GM10266 (cell line): ENCODE results near the gene SLC35B2.
"Not testable (repeated sequence)": the region's sequence is repeated elsewhere in the genome, so short reads cannot be mapped to it uniquely, and the experiment has no call there.

Experiments
- DNase-seq: peaks from one replicate; pipeline ENCODE4 v3.0.0; 2012; ENCODE audit errors: extremely low spot score
- TF ChIP-seq, protein P1 (sequence below): IDR thresholded peaks from 2 replicates; pipeline ENCODE4 v1.5.1; 2012; ENCODE audit warnings: mild to moderate bottlenecking, low read depth; ENCODE audit not compliant: control insufficient read depth, insufficient read depth; ENCODE audit errors: missing control alignments

The SLC35B2 gene

DNA sequence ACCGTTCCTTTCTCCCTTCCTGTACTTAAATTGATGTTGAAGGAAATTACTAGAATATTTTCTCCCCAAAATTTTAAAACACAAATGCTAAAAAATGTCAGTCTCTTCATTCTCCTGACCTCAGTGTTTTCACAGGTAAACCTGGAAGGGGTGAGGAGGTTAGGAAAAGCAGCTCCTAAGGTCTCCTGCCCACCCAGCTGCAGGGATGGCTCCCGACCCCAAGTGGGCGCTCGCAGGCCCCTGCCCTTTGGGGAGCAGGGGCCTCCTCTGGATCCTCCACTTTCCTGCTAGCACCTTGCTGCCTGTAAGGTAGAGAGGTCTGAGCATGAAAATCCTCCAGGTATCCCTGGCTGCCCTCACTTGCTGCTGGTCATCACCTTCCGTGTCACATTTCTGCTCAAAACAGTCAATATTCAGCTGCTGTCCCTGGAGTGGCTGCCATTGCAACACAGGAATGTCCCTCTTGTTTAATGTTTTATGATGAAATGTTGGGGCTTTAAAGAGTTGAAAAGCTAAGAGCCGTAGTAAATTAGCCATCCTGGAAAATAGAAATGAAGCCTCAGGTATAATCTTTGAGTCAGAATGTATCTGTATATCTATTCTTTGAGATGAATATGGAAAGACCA, 21.3 kb downstream of the SLC35B2 start:
- DNase-seq = no peak
- TF ChIP-seq, protein P1, sequence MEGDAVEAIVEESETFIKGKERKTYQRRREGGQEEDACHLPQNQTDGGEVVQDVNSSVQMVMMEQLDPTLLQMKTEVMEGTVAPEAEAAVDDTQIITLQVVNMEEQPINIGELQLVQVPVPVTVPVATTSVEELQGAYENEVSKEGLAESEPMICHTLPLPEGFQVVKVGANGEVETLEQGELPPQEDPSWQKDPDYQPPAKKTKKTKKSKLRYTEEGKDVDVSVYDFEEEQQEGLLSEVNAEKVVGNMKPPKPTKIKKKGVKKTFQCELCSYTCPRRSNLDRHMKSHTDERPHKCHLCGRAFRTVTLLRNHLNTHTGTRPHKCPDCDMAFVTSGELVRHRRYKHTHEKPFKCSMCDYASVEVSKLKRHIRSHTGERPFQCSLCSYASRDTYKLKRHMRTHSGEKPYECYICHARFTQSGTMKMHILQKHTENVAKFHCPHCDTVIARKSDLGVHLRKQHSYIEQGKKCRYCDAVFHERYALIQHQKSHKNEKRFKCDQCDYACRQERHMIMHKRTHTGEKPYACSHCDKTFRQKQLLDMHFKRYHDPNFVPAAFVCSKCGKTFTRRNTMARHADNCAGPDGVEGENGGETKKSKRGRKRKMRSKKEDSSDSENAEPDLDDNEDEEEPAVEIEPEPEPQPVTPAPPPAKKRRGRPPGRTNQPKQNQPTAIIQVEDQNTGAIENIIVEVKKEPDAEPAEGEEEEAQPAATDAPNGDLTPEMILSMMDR = no peak

- no peak for DNase-seq
- TF ChIP-seq, protein P1 = no peak
These were observed 22.1 kb downstream of the SLC35B2 start for GRCh38 chr6:44235269-44235668.

DNA sequence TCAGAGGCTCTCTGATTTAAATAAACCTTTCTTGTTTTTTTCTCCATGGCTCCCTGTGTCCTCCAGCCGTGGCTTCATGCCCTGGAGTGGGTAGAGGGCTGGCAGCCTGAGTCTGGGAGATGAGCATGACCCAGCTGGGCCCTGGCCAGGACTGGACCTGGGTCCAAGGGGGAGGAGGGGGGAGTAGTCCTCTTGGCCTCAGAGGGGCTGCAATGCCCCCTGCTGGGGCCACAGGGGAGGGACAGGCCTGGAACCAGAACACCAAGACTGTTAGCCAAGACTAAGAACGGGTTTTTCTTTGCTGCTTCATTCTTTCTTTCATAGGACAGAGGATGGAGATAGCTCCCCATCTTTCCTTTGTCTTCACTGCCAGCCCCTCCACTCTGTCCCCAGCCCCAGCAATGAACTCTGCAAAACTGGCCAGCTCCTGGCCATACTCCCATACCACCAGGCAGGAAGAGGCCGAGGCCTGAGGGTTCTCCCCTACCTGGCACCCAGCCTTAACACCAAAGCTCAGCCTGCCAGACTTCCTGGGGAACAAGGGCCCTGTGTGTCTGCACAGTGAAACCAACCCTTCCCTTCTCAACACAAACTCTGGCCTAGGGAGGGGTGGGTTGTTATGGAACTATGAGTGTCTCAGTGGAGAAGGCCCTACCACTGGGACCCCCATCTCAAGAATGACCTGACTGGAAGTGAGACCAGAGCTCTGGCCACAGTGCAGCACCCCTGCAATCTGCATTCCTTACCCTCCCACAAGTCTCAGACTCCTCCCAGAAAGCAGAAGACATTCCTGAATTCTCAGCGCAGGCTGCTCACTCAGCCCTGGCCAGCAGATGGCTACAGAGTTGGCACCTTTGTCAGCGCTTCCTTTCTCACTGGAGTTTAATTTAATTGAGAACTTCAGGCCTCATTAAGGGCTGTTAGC, 23.0 kb downstream of the SLC35B2 start:
- TF ChIP-seq, protein P1 = peak; percentile 73
- peak; percentile 71 for DNase-seq

GRCh38 chr6:44233567-44234100, 23.7 kb downstream of the SLC35B2 start:
- TF ChIP-seq, protein P1 = no peak
- DNase-seq = no peak

GRCh38 chr6:44232676-44233566, 24.4 kb downstream of the SLC35B2 start:
- TF ChIP-seq, protein P1 = no peak
- no peak for DNase-seq

- not testable (repeated sequence) for DNase-seq
These were observed 25.9 kb downstream of the SLC35B2 start for GRCh38 chr6:44231426-44231825.

DNA sequence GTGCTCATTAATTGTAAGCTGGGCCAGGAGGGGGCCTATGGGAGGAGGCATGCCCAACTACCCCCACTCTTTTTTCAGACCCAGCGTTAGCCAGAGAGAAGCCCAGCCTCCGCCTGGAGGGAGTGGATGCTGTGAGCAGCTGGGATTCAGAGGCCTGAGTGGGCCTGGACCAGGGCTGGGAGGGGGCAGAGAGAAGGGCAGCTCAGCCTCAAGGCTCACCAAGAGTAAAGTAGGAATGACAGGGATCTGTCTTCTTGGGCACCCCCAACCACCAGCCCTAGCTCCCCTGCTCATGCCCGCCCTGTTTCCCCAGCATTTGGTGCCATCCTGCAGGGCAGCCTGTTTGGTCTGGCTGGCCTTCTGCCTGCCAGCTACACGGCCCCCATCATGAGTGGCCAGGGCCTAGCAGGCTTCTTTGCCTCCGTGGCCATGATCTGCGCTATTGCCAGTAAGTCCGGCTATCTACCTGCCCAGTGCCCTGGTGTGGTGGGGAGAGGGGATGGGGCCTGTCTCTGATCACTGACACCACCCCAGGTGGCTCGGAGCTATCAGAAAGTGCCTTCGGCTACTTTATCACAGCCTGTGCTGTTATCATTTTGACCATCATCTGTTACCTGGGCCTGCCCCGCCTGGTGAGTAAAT, 27.2 kb downstream of the SLC35B2 start:
- TF ChIP-seq, protein P1 = no peak
- no peak for DNase-seq
